HepG2 (cell line): Measurements from ENCODE around the gene SHC1. TPM values are rescaled to one million over a fixed set of nuclear protein-coding genes. Genes with fewer than 3 reads are reported as not detected.

Experiments
- ATAC-seq: fragments of 200-7000 bp; cut with Tn5 transposase; 3 replicates; pipeline ENCODE4 v1.9.1; 2020; ENCODE audit warnings: mild to moderate bottlenecking, moderate library complexity
- BruUV-seq: library from RNA; stranded (reverse); fragments of 400-500 nt; replicated peaks from 2 replicates; lab custom pipeline; 2021; lab: Mats Ljungman, UMichigan
- CTCF ChIA-PET: fragments of 300-600 bp; formaldehyde crosslinking; extraction: SDS; loops from one replicate; lab custom pipeline; 2021; ENCODE audit warnings: low total read pairs, inconsistent platforms, low intra/inter-chr PET ratio; lab: Yijun Ruan, JAX
- POLR2A ChIA-PET: fragments of 350-600 bp; sonication (Branson Sonifier 250); formaldehyde crosslinking; loops from one replicate; lab custom pipeline; 2020; ENCODE audit warnings: antibody characterized with exemption, inconsistent platforms; lab: Yijun Ruan, JAX
- DNase-seq: peaks from one replicate; pipeline ENCODE4 v3.0.0-alpha.2; 2015; ENCODE audit warnings: low spot score
- FAIRE-seq: peaks from 3 replicates; lab custom pipeline; 2011; peaks lifted over from hg19 to GRCh38; lab: Jason Lieb, UNC
- H2AFZ ChIP-seq: one replicate; pipeline ENCODE4 v1.6.1; 2011; ENCODE audit warnings: low read length, inconsistent platforms
- H3K27ac ChIP-seq: fragments of 300-600 bp; 3 replicates; pipeline ENCODE4 v1.8.0; 2011; ENCODE audit warnings: mixed run types, mild to moderate bottlenecking, mixed read lengths, low read length, inconsistent platforms; ENCODE audit not compliant: insufficient read depth; ENCODE audit errors: extremely low read length
- H3K27me3 ChIP-seq, 2 experiments: fragments of 200-600 bp in 1 of 2; 2 replicates in 1 of 2; 3 replicates in 1 of 2; pipeline versions ENCODE4 v1.6.0 to v1.8.0; 2011; ENCODE audit warnings: low read length in 2 of 2, mild to moderate bottlenecking in 2 of 2, moderate library complexity in 2 of 2, inconsistent platforms in 1 of 2; ENCODE audit not compliant: insufficient read depth in 2 of 2, control insufficient read depth in 1 of 2
- H3K36me3 ChIP-seq, 2 experiments: fragments of 200-600 bp in 1 of 2; replicated peaks in 1 of 2; 2 replicates in 1 of 2; 3 replicates in 1 of 2; pipeline versions ENCODE4 v1.5.1 to v1.8.0; 2011; ENCODE audit warnings: low read length in 2 of 2, inconsistent platforms in 1 of 2; ENCODE audit not compliant: insufficient read depth in 2 of 2, control insufficient read depth in 1 of 2
- H3K4me1 ChIP-seq: 2 replicates; pipeline ENCODE4 v1.5.1; 2012; ENCODE audit warnings: low read length, inconsistent platforms; ENCODE audit not compliant: insufficient read depth
- H3K4me2 ChIP-seq: 2 replicates; pipeline ENCODE4 v1.6.0; 2011; ENCODE audit warnings: low read depth, low read length, inconsistent platforms
- H3K4me3 ChIP-seq, 3 experiments: fragments of 200-600 bp in 1 of 3; sonication (generic), shearing (Covaris generic) in 1 of 3; replicated peaks in 1 of 3; 2 replicates each; pipeline ENCODE4 v1.5.1; 2011 to 2016; ENCODE audit warnings: low read length in 3 of 3, inconsistent platforms in 2 of 3, low read depth in 2 of 3, mild to moderate bottlenecking in 2 of 3, control low read depth in 1 of 3, mixed read lengths in 1 of 3; ENCODE audit not compliant: insufficient read depth in 1 of 3
- H3K79me2 ChIP-seq: one replicate; pipeline ENCODE4 v1.6.1; 2011; ENCODE audit warnings: low read length, inconsistent platforms; ENCODE audit not compliant: insufficient read depth
- H3K9ac ChIP-seq: 2 replicates; pipeline ENCODE4 v1.6.0; 2011; ENCODE audit warnings: mild to moderate bottlenecking, low read depth, low read length, inconsistent platforms; ENCODE audit not compliant: insufficient read depth
- H3K9me3 ChIP-seq: 2 replicates; pipeline ENCODE4 v1.5.1; 2012; ENCODE audit warnings: mild to moderate bottlenecking, low read length
- H4K20me1 ChIP-seq: 2 replicates; pipeline ENCODE4 v1.6.0; 2011; ENCODE audit warnings: inconsistent platforms, mild to moderate bottlenecking, low read length, moderate library complexity; ENCODE audit not compliant: insufficient read depth
- DDIT3 ChIP-seq: sonication (generic); formaldehyde crosslinking; IDR thresholded peaks from 2 replicates; pipeline ENCODE4 v1.4.0; 2020; ENCODE audit warnings: mild to moderate bottlenecking, missing genetic modification reagents
- DZIP1 ChIP-seq: sonication (generic); formaldehyde crosslinking; IDR thresholded peaks from 2 replicates; pipeline ENCODE4 v1.5.0; 2020; ENCODE audit warnings: mild to moderate bottlenecking, missing genetic modification reagents
- FOXA1 ChIP-seq, 2 experiments: fragments of 450-650 bp in 1 of 2; sonication (generic) in 1 of 2; formaldehyde crosslinking in 1 of 2; IDR thresholded peaks; 2 replicates each; pipeline versions ENCODE4 v1.4.0 to v1.6.1; 2016 to 2020; ENCODE audit warnings: missing genetic modification reagents in 1 of 2
- HNF4A ChIP-seq: sonication (generic); formaldehyde crosslinking; IDR thresholded peaks from 2 replicates; pipeline ENCODE4 v1.4.0; 2020; ENCODE audit warnings: missing genetic modification reagents
- IKZF1 ChIP-seq: fragments of 450-650 bp; IDR thresholded peaks from 2 replicates; pipeline ENCODE4 v1.7.1; 2016
- KDM3A ChIP-seq: IDR thresholded peaks from 2 replicates; pipeline ENCODE4 v1.6.1; 2018; ENCODE audit warnings: low read depth, missing compliant biosample characterization
- KDM6A ChIP-seq: IDR thresholded peaks from 2 replicates; pipeline ENCODE4 v1.6.1; 2016; ENCODE audit warnings: low read depth
- MIXL1 ChIP-seq: IDR thresholded peaks from 2 replicates; pipeline ENCODE4 v1.6.1; 2016
- MZF1 ChIP-seq: sonication (generic); formaldehyde crosslinking; IDR thresholded peaks from 2 replicates; pipeline ENCODE4 v1.8.1; 2023; ENCODE audit warnings: mild to moderate bottlenecking, missing genetic modification reagents, borderline replicate concordance
- NCOA5 ChIP-seq: sonication (generic); formaldehyde crosslinking; IDR thresholded peaks from 2 replicates; pipeline ENCODE4 v1.4.0; 2020; ENCODE audit warnings: missing genetic modification reagents
- PHF20 ChIP-seq: sonication (generic); formaldehyde crosslinking; IDR thresholded peaks from 2 replicates; pipeline ENCODE4 v1.5.0; 2020; ENCODE audit warnings: mild to moderate bottlenecking, missing genetic modification reagents
- POGK ChIP-seq: sonication (generic); formaldehyde crosslinking; conservative IDR thresholded peaks from 2 replicates; pipeline ENCODE4 v1.8.0; 2022; ENCODE audit warnings: mild to moderate bottlenecking, moderate library complexity, missing genetic modification reagents
- SMAD9 ChIP-seq: sonication (generic); formaldehyde crosslinking; IDR thresholded peaks from 2 replicates; pipeline ENCODE4 v1.5.1; 2020; ENCODE audit warnings: mild to moderate bottlenecking, missing genetic modification reagents
- SOX6 ChIP-seq, 2 experiments: fragments of 450-650 bp in 1 of 2; sonication (generic) in 1 of 2; formaldehyde crosslinking in 1 of 2; IDR thresholded peaks; 2 replicates each; pipeline versions ENCODE4 v1.4.0 to v1.6.1; 2017 to 2020; ENCODE audit warnings: antibody characterized with exemption in 1 of 2, mild to moderate bottlenecking in 1 of 2, missing genetic modification reagents in 1 of 2
- ZBTB1 ChIP-seq: sonication (generic); formaldehyde crosslinking; IDR thresholded peaks from 2 replicates; pipeline ENCODE4 v1.4.0; 2020; ENCODE audit warnings: missing genetic modification reagents, borderline replicate concordance
- ZC3H13 ChIP-seq: sonication (generic); formaldehyde crosslinking; IDR thresholded peaks from 2 replicates; pipeline ENCODE4 v1.8.1; 2023; ENCODE audit warnings: mild to moderate bottlenecking, missing genetic modification reagents, moderate library complexity
- ZFP36 ChIP-seq: fragments of 150-350 bp; IDR thresholded peaks from 2 replicates; pipeline ENCODE4 v1.6.1; 2018; ENCODE audit warnings: borderline replicate concordance, low read length, low read depth; ENCODE audit not compliant: partially characterized antibody
- ZMAT3 ChIP-seq: sonication (generic); formaldehyde crosslinking; conservative IDR thresholded peaks from 2 replicates; pipeline ENCODE4 v1.7.0; 2021; ENCODE audit warnings: missing genetic modification reagents
- ZMYM3 ChIP-seq: sonication (generic); formaldehyde crosslinking; IDR thresholded peaks from 2 replicates; pipeline ENCODE4 v1.5.1; 2020; ENCODE audit warnings: mild to moderate bottlenecking, missing genetic modification reagents
- ZZZ3 ChIP-seq: sonication (generic); formaldehyde crosslinking; IDR thresholded peaks from 2 replicates; pipeline ENCODE4 v1.4.0; 2020; ENCODE audit warnings: missing genetic modification reagents, mild to moderate bottlenecking, borderline replicate concordance
- WGBS: methylation state at CpG from one replicate; pipeline ENCODE4 v1.1.6; 2017; ENCODE audit warnings: low lambda C conversion rate; 5-methylcytosine and 5-hydroxymethylcytosine counted together
- in situ Hi-C: cut with HindIII; loops from 2 replicates; pipeline ENCODE4 v1.10.0; 2017; ENCODE audit warnings: low pct_unique_long_range_greater_than_20kb; ENCODE audit not compliant: extremely low pct_ligation_motif_present
- intact Hi-C: fragments of 100-400 bp; cut with micrococcal nuclease; formaldehyde crosslinking; loops from one replicate; pipeline ENCODE4 v1.10.0; 2022; ENCODE audit not compliant: unreplicated experiment
- polyA plus RNA-seq, 8 experiments: library from polyadenylated mRNA; depleted of rRNA in 3 of 8; stranded (reverse) in 7 of 8; unstranded in 1 of 8; fragments of >200 nt; fragmentation: Illumina TruSeq in 4 of 8; extraction: Trizol in 4 of 8; gene quantifications; 2 replicates each; pipeline versions ENCODE4 v1.2.1 to v1.2.3, GENCODE V29; 2011 to 2016; ENCODE audit warnings: low read depth in 4 of 8, missing spikeins in 1 of 8, mixed read lengths in 1 of 8; ENCODE audit not compliant: insufficient read depth in 1 of 8
- total RNA-seq, 5 experiments: library from RNA; depleted of rRNA; stranded (reverse); fragments of >200 nt; fragmentation: Illumina TruSeq; extraction: Trizol; gene quantifications; 2 replicates each; pipeline ENCODE4 v1.2.3, GENCODE V29; 2016; ENCODE audit warnings: low read depth in 1 of 5

SHC1 gene
- total and polyA plus RNA-seq, 2 of the 13 experiments (the other 11 are each of a cell fraction or from before 2014, with no cell fraction given), result 52.0 to 137 TPM

- no peak for TF ChIP-seq NCOA5
- no peak for TF ChIP-seq ZC3H13 (CRISPR knock-in tag)
- TF ChIP-seq PHF20 (CRISPR knock-in tag), result no peak
These were observed 3.1 kb downstream of the SHC1 start (continued) for GRCh38 chr1:154967331-154967950.

- intact Hi-C loops, result no loop called here
- Histone ChIP-seq H3K4me2 (no peak overlapping the region), H3K9ac (no peak overlapping the region), H3K79me2 (peaks cover 44% of the 10 kb centered on the region), H3K27ac (no peak overlapping the region), H2AFZ (no peak overlapping the region), H3K4me1 (peaks cover 69% of the 10 kb centered on the region), H3K36me3 (peaks cover 23 to 59% of the 10 kb centered on the region in 2 experiments), H3K9me3 (no peaks in the 10 kb centered on the region), H4K20me1 (no peaks in the 10 kb centered on the region), H3K27me3 (no peaks in the 10 kb centered on the region; a peak in 1 of 5 replicates), H3K4me3 (no peak overlapping the region)
- ATAC-seq (no peak), FAIRE-seq (no peak), DNase-seq (no peak)
- WGBS, result 91% methylated on average over 4 of the region's 7 CpGs
- ChIA-PET POLR2A (interaction anchor here (1.8 to 8.3 kb wide), 2 partner anchors 7 to 30 kb away, joined by 5 to 148 read pairs; partner anchors contain the start of genes CKS1B, PMVK and SHC1), CTCF (no interaction called here)
- in situ Hi-C loops, result no loop called here
- BruUV-seq, result no TSS peak
- TF ChIP-seq KDM3A (CRISPR knock-in tag) (no peak), KDM6A (CRISPR knock-in tag) (no peak), ZMAT3 (CRISPR knock-in tag) (no peak), HNF4A (CRISPR knock-in tag) (no peak), MIXL1 (CRISPR knock-in tag) (no peak), ZFP36 (no peak), SOX6 (IDR thresholded peaks at IDR 0.05) (no peak), SOX6 (CRISPR knock-in tag; IDR thresholded peaks at IDR 0.05) (no peak), POGK (no peak), DDIT3 (no peak), ZMYM3 (no peak), IKZF1 (no peak), DZIP1 (CRISPR knock-in tag) (no peak), ZZZ3 (CRISPR knock-in tag) (no peak), FOXA1 (IDR thresholded peaks at IDR 0.05) (no peak), FOXA1 (CRISPR knock-in tag; IDR thresholded peaks at IDR 0.05) (no peak), ZBTB1 (CRISPR knock-in tag) (no peak), SMAD9 (CRISPR knock-in tag) (no peak), MZF1 (no peak)
These were observed 4.4 kb downstream of the SHC1 start for GRCh38 chr1:154966111-154966510.
